Gastroesophageal sphincter (tissue), 3 donors: ENCODE measurements around the gene ANLN.

Experiments
- EP300 ChIP-seq: sonication (generic); formaldehyde crosslinking; IDR thresholded peaks from one replicate; pipeline ENCODE4 v1.6.1; 2017; ENCODE audit warnings: antibody characterized with exemption, mild to moderate bottlenecking
- POLR2A ChIP-seq, 2 donors: fragments of 450-650 bp; IDR thresholded peaks; one replicate each; pipeline ENCODE4 v1.6.1; 2017; ENCODE audit warnings: antibody characterized with exemption in 2 of 2, mild to moderate bottlenecking in 2 of 2, moderate library complexity in 1 of 2
- POLR2AphosphoS5 ChIP-seq: sonication (generic); formaldehyde crosslinking; IDR thresholded peaks from one replicate; pipeline ENCODE4 v1.6.1; 2017; ENCODE audit warnings: antibody characterized with exemption
- TF ChIP-seq, protein P1 (sequence below), 4 experiments: fragments of 200-600 bp in 2 of 4; fragments of 450-650 bp in 2 of 4; sonication (generic) in 1 of 4; IDR thresholded peaks; one replicate each; pipeline ENCODE4 v1.5.1; 2017 to 2019; ENCODE audit warnings: antibody characterized with exemption in 4 of 4, mild to moderate bottlenecking in 2 of 4, moderate library complexity in 2 of 4

DNA sequence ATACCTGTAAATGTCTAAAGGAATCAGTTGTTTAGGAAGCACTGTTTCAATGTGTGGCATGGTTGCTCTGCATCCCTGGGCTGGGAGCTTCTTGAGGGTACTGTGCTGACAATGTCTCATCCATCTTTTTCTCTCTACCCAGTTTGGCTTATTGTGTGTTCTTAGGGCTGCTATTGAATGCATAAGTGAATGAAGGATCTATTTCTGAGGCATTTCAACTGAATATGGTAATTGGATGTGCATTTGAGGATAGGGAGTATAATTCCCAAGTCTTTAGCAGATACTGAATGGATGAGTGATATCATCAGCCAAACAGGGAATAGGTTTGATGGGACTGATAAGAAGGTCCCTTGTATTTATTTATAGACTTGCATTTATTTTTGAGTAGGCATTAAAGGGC is 64.1 kb downstream of the ANLN start:
- TF ChIP-seq, protein P1, sequence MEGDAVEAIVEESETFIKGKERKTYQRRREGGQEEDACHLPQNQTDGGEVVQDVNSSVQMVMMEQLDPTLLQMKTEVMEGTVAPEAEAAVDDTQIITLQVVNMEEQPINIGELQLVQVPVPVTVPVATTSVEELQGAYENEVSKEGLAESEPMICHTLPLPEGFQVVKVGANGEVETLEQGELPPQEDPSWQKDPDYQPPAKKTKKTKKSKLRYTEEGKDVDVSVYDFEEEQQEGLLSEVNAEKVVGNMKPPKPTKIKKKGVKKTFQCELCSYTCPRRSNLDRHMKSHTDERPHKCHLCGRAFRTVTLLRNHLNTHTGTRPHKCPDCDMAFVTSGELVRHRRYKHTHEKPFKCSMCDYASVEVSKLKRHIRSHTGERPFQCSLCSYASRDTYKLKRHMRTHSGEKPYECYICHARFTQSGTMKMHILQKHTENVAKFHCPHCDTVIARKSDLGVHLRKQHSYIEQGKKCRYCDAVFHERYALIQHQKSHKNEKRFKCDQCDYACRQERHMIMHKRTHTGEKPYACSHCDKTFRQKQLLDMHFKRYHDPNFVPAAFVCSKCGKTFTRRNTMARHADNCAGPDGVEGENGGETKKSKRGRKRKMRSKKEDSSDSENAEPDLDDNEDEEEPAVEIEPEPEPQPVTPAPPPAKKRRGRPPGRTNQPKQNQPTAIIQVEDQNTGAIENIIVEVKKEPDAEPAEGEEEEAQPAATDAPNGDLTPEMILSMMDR (IDR thresholded peaks at IDR 0.05), result no peak
- no peak for TF ChIP-seq EP300
- no peak for TF ChIP-seq POLR2A (IDR thresholded peaks at IDR 0.05)
- no peak for TF ChIP-seq POLR2AphosphoS5
